Measurements from ENCODE around the gene IGDCC3. TPM values are rescaled to one million over a fixed set of nuclear protein-coding genes. Genes with fewer than 3 reads are reported as not detected.
A peak's percentile ranks its signal among the peaks of the same experiment; 100 is the strongest.

Gene IGDCC3
- total RNA-seq, 1 donor from 2014 or later = 342 TPM

DNA sequence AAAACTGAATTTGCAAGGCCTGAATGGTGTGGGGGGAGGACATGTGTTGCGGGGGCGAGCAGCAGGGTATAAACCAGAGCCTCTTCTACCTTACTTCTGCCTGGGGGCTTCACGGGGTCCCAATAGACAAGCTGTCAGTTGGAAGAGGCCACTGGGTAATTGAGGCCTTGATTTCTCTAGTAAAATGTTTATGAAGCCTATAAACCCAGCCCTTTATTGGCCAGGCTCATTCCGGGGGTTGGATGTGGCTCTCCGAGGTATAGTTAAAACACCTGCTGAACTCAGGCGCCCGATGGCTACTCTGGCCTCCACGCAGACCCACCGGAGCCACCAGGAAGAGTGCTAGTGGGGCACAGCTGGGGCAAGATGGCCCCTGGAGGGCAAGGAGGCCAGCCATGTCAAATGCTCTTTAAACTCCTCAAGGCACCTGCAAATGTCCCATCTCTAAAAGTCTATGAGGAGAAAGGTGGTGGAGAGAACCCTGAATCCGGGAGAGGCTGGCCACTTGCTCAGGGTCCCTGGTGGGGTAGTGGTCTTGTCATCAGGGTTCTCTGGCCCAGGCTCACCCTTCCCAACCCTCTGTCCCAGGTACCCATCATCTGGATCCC is 34.3 kb downstream of the IGDCC3 start:
- Mint-ChIP-seq H3K4me1 (ENCODE audit: low read depth, unreplicated experiment) (peaks cover 67% of the 10 kb centered on the region), H3K9me3 (ENCODE audit: unreplicated experiment) (peaks cover 19% of the 10 kb centered on the region), H3K27ac (ENCODE audit: unreplicated experiment) (peak overlapping the region; percentile 40), H3K36me3 (ENCODE audit: unreplicated experiment) (no peaks in the 10 kb centered on the region), H3K4me3 (ENCODE audit: unreplicated experiment) (peak overlapping the region; percentile 34), H3K27me3 (ENCODE audit: unreplicated experiment) (peaks cover 29% of the 10 kb centered on the region)
- peak; percentile 10 for DNase-seq
- TF ChIP-seq, protein P1, sequence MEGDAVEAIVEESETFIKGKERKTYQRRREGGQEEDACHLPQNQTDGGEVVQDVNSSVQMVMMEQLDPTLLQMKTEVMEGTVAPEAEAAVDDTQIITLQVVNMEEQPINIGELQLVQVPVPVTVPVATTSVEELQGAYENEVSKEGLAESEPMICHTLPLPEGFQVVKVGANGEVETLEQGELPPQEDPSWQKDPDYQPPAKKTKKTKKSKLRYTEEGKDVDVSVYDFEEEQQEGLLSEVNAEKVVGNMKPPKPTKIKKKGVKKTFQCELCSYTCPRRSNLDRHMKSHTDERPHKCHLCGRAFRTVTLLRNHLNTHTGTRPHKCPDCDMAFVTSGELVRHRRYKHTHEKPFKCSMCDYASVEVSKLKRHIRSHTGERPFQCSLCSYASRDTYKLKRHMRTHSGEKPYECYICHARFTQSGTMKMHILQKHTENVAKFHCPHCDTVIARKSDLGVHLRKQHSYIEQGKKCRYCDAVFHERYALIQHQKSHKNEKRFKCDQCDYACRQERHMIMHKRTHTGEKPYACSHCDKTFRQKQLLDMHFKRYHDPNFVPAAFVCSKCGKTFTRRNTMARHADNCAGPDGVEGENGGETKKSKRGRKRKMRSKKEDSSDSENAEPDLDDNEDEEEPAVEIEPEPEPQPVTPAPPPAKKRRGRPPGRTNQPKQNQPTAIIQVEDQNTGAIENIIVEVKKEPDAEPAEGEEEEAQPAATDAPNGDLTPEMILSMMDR (IDR thresholded peaks at IDR 0.05; ENCODE audit: partially characterized antibody, unreplicated experiment) = no peak

DNA sequence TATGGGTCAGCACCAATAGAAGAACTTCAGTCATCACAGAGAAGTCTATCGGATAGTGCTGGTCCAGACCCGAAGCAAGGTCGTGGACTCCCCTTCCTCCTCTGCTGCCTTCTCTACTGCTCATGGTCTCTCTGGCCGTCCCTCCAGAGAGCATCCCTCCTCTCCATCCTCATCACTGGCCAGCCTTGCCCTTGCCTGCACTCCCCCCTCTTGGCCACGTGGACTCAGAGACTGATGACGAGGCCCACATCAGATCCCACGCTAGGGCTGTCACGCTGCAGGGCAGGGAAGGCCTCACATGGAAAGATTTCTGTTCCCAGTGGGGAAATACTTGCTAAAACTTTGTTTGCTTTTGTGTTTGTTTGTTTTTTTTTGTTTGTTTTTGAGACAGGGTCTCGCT is 35.3 kb downstream of the IGDCC3 start:
- Mint-ChIP-seq H3K27me3 (ENCODE audit: unreplicated experiment) (peaks cover 32% of the 10 kb centered on the region), H3K9me3 (ENCODE audit: unreplicated experiment) (peaks cover 22% of the 10 kb centered on the region), H3K4me3 (ENCODE audit: unreplicated experiment) (no peak overlapping the region), H3K36me3 (ENCODE audit: unreplicated experiment) (no peaks in the 10 kb centered on the region), H3K4me1 (ENCODE audit: low read depth, unreplicated experiment) (peaks cover 70% of the 10 kb centered on the region), H3K27ac (ENCODE audit: unreplicated experiment) (peak overlapping the region; percentile 40)
- peak; percentile 5 for DNase-seq
- TF ChIP-seq, protein P1 (IDR thresholded peaks at IDR 0.05; ENCODE audit: partially characterized antibody, unreplicated experiment) = no peak

DNA sequence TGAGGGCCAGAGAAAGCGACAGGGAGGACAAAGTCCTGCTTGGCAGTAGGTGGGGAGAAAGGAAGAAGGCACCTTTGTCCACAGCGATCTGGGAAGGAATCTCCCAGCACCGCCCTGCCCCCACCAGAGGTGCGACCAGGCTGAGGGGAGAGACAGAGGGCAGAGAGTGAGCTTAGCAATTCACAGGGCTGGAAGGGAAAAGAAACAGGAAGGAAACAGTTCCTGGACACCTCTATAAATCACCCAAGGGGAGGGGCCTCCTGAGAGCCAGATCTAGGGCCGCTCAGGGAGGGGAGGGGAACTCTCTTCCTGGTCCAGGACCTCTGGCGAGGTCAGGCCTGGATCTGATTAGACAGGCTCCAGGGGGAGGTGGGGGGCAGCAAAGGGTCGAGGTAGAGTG is 37.9 kb downstream of the IGDCC3 start:
- H3K4me1 Mint-ChIP-seq (ENCODE audit: low read depth, unreplicated experiment) = peaks cover 68% of the 10 kb centered on the region
- peak overlapping the region; percentile 66 for H3K4me3 Mint-ChIP-seq (ENCODE audit: unreplicated experiment)
- TF ChIP-seq, protein P1 (IDR thresholded peaks at IDR 0.05; ENCODE audit: partially characterized antibody, unreplicated experiment) = no peak
- H3K27me3 Mint-ChIP-seq (ENCODE audit: unreplicated experiment) = peaks cover 42% of the 10 kb centered on the region
- H3K36me3 Mint-ChIP-seq (ENCODE audit: unreplicated experiment) = no peaks in the 10 kb centered on the region
- DNase-seq = peak; percentile 19
- H3K9me3 Mint-ChIP-seq (ENCODE audit: unreplicated experiment) = peaks cover 25% of the 10 kb centered on the region
- peak overlapping the region; percentile 100 for H3K27ac Mint-ChIP-seq (ENCODE audit: unreplicated experiment)

DNA sequence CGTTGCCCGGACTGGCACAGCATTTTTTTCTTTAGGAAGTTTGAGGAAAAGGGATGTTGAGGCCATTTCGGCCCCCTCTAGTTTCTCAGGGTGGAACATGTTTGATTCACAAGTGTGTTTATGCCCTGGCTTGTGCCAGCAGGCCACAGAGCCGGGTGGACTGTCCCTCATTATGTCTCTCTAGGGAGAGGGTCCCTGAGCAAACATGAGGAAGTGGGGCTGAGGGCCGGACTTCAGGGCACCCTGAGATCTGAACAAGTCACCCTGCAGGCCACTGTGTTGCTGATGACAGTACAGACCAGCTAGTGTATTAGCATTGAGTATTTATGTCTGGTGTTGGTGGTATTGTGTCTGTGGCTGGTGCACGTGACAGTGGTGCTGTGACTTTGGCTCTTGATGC is 38.4 kb downstream of the IGDCC3 start:
- Mint-ChIP-seq H3K4me3 (ENCODE audit: unreplicated experiment) (peak overlapping the region; percentile 66), H3K4me1 (ENCODE audit: low read depth, unreplicated experiment) (peaks cover 69% of the 10 kb centered on the region), H3K36me3 (ENCODE audit: unreplicated experiment) (no peaks in the 10 kb centered on the region), H3K9me3 (ENCODE audit: unreplicated experiment) (peaks cover 24% of the 10 kb centered on the region), H3K27me3 (ENCODE audit: unreplicated experiment) (peaks cover 42% of the 10 kb centered on the region), H3K27ac (ENCODE audit: unreplicated experiment) (peak overlapping the region; percentile 100)
- TF ChIP-seq, protein P1 (IDR thresholded peaks at IDR 0.05; ENCODE audit: partially characterized antibody, unreplicated experiment) = no peak
- DNase-seq = peak; percentile 4

DNA sequence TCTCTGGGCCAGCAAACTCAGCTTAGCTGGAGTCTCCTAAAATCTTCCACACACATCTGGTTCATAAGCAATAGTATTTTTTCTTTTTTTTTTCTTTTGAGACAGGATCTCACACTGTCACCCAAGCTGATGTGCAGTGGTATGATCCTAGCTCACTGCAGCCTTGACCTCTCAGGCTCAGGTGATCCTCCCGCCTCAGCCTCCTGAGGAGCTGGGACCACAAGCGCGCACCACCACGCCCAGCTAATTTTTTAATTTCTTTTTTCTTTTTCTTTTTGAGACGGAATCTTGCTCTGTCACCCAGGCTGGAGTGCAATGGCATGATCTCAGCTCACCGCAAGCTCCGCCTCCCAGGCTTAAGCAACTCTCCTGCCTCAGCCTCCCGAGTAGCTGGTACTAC is 39.0 kb downstream of the IGDCC3 start:
- peaks cover 28% of the 10 kb centered on the region for H3K9me3 Mint-ChIP-seq (ENCODE audit: unreplicated experiment)
- DNase-seq = peak; percentile 7
- H3K27ac Mint-ChIP-seq (ENCODE audit: unreplicated experiment) = peak overlapping the region; percentile 100
- TF ChIP-seq, protein P1 (IDR thresholded peaks at IDR 0.05; ENCODE audit: partially characterized antibody, unreplicated experiment) = no peak
- peaks cover 68% of the 10 kb centered on the region for H3K4me1 Mint-ChIP-seq (ENCODE audit: low read depth, unreplicated experiment)
- peak overlapping the region; percentile 75 for H3K4me3 Mint-ChIP-seq (ENCODE audit: unreplicated experiment)
- H3K36me3 Mint-ChIP-seq (ENCODE audit: unreplicated experiment) = no peaks in the 10 kb centered on the region
- H3K27me3 Mint-ChIP-seq (ENCODE audit: unreplicated experiment) = peaks cover 48% of the 10 kb centered on the region

Data from glutamatergic neuron (in vitro differentiated cells).